Mucosa of rectum (tissue), 2 donors: ENCODE data around the gene TMEM253.

ENCODE experiments used
- H3K27ac ChIP-seq, 2 donors: one replicate each; pipeline ENCODE4 v1.7.0; 2013; ENCODE audit warnings: inconsistent platforms in 2 of 2, low read depth in 2 of 2, low read length in 2 of 2
- H3K27me3 ChIP-seq, 2 donors: one replicate each; pipeline ENCODE4 v1.7.0; 2013; ENCODE audit warnings: low read length in 2 of 2; ENCODE audit not compliant: control insufficient read depth in 2 of 2, insufficient read depth in 2 of 2
- H3K36me3 ChIP-seq, 2 donors: one replicate each; pipeline ENCODE4 v1.7.0; 2013; ENCODE audit warnings: low read length in 2 of 2; ENCODE audit not compliant: control insufficient read depth in 2 of 2, insufficient read depth in 2 of 2
- H3K4me1 ChIP-seq, 2 donors: one replicate each; pipeline ENCODE4 v1.7.0; 2013; ENCODE audit warnings: low read length in 2 of 2, mild to moderate bottlenecking in 1 of 2; ENCODE audit not compliant: control insufficient read depth in 2 of 2, insufficient read depth in 2 of 2
- H3K4me3 ChIP-seq, 2 donors: one replicate each; pipeline ENCODE4 v1.7.0; 2013; ENCODE audit warnings: low read length in 2 of 2
- H3K9ac ChIP-seq, 2 donors: one replicate each; pipeline ENCODE4 v1.7.0; 2013; ENCODE audit warnings: low read length in 2 of 2, low read depth in 1 of 2, mild to moderate bottlenecking in 1 of 2
- H3K9me3 ChIP-seq, 2 donors: one replicate each; pipeline ENCODE4 v1.7.0; 2013; ENCODE audit warnings: low read length in 2 of 2; ENCODE audit not compliant: control insufficient read depth in 2 of 2
- donor health status: healthy.
- donor health status: Normal muscosa, but diverticular disease.

Gene TMEM253

GRCh38 chr14:21096978-21097635 is 3.8 kb upstream of the TMEM253 start:
- Histone ChIP-seq H3K36me3 (no peaks in the 10 kb centered on the region), H3K27me3 (no peaks in the 10 kb centered on the region), H3K4me1 (peaks cover 24 to 41% of the 10 kb centered on the region in 2 donors), H3K9me3 (no peaks in the 10 kb centered on the region), H3K9ac (peak overlapping the region; percentile 49 to 55), H3K4me3 (peak overlapping the region; percentile 53 to 60), H3K27ac (peak overlapping the region; percentile 79 to 81)

- no peaks in the 10 kb centered on the region for H3K36me3 ChIP-seq
- H3K4me1 ChIP-seq = peaks cover 26 to 46% of the 10 kb centered on the region in 2 donors
- no peaks in the 10 kb centered on the region for H3K9me3 ChIP-seq
- H3K27ac ChIP-seq = peak overlapping the region; percentile 79 to 81
- H3K27me3 ChIP-seq = no peaks in the 10 kb centered on the region
- H3K4me3 ChIP-seq = peak overlapping the region; percentile 53 to 60
- H3K9ac ChIP-seq = peak overlapping the region; percentile 49 to 55
These were observed 3.2 kb upstream of the TMEM253 start for GRCh38 chr14:21097636-21098075.

GRCh38 chr14:21098076-21098891 is 2.6 kb upstream of the TMEM253 start, which contains the start of gene ZNF219:
Gene ZNF219 (minus strand): TSS chr14:21098655. CDS start chr14:21093591, 5,064 bp downstream.
- Histone ChIP-seq H3K27ac (peak within 1 kb of the TSS; percentile 86), H3K27me3 (no peaks in the 10 kb centered on the region), H3K9ac (peak within 1 kb of the TSS; percentile 78), H3K4me1 (peaks cover 30 to 52% of the 10 kb centered on the region in 2 donors), H3K36me3 (no peaks in the 10 kb centered on the region), H3K9me3 (no peaks in the 10 kb centered on the region), H3K4me3 (peak within 1 kb of the TSS; percentile 80 to 86)

- peak overlapping the region; percentile 78 for H3K9ac ChIP-seq
- H3K36me3 ChIP-seq = no peaks in the 10 kb centered on the region
- no peaks in the 10 kb centered on the region for H3K27me3 ChIP-seq
- H3K4me3 ChIP-seq = peak overlapping the region; percentile 80 to 86
- peaks cover 33 to 55% of the 10 kb centered on the region in 2 donors for H3K4me1 ChIP-seq
- H3K9me3 ChIP-seq = no peaks in the 10 kb centered on the region
- peak overlapping the region; percentile 86 for H3K27ac ChIP-seq
These were observed 1.8 kb upstream of the TMEM253 start for GRCh38 chr14:21098892-21099595.

- H3K4me3 ChIP-seq = peak overlapping the region; percentile 80 to 86
- peak overlapping the region; percentile 86 for H3K27ac ChIP-seq
- H3K9ac ChIP-seq = peak overlapping the region; percentile 34 to 78
- H3K4me1 ChIP-seq = peaks cover 36 to 60% of the 10 kb centered on the region in 2 donors
- H3K27me3 ChIP-seq = no peaks in the 10 kb centered on the region
- H3K36me3 ChIP-seq = no peaks in the 10 kb centered on the region
- H3K9me3 ChIP-seq = no peaks in the 10 kb centered on the region
These were observed 1.3 kb upstream of the TMEM253 start for GRCh38 chr14:21099596-21099985.

GRCh38 chr14:21101802-21102413 is 1.0 kb downstream of the TMEM253 start:
- H3K36me3 ChIP-seq = no peaks in the 10 kb centered on the region
- peak overlapping the region in 1 of 2 donors; percentile 67 for H3K9ac ChIP-seq
- peak overlapping the region; percentile 13 to 59 for H3K4me3 ChIP-seq
- no peaks in the 10 kb centered on the region for H3K27me3 ChIP-seq
- H3K27ac ChIP-seq = peak overlapping the region; percentile 97 to 99
- H3K4me1 ChIP-seq = peaks cover 51 to 74% of the 10 kb centered on the region in 2 donors
- H3K9me3 ChIP-seq = no peaks in the 10 kb centered on the region

GRCh38 chr14:21102521-21103410 is 1.9 kb downstream of the TMEM253 start:
- no peaks in the 10 kb centered on the region for H3K27me3 ChIP-seq
- H3K9me3 ChIP-seq = no peaks in the 10 kb centered on the region
- peaks cover 53 to 68% of the 10 kb centered on the region in 2 donors for H3K4me1 ChIP-seq
- H3K36me3 ChIP-seq = no peaks in the 10 kb centered on the region
- H3K4me3 ChIP-seq = peak overlapping the region; percentile 82 to 85
- peak overlapping the region; percentile 97 to 99 for H3K27ac ChIP-seq
- H3K9ac ChIP-seq = peak overlapping the region; percentile 88 to 90

- peaks cover 53 to 68% of the 10 kb centered on the region in 2 donors for H3K4me1 ChIP-seq
- H3K4me3 ChIP-seq = peak overlapping the region; percentile 82 to 85
These were observed 2.5 kb downstream of the TMEM253 start for GRCh38 chr14:21103411-21103709.

More at GRCh38 chr14:21103411-21103709, 2.5 kb downstream of the TMEM253 start:
- Histone ChIP-seq H3K27me3 (no peaks in the 10 kb centered on the region), H3K9ac (peak overlapping the region; percentile 88 to 90), H3K36me3 (no peaks in the 10 kb centered on the region), H3K27ac (peak overlapping the region; percentile 97 to 99), H3K9me3 (no peaks in the 10 kb centered on the region)
